Suprapubic skin (tissue), 4 donors: ENCODE measurements around the gene CEP57. TPM values are rescaled to one million over a fixed set of nuclear protein-coding genes. Genes with fewer than 3 reads are reported as not detected.
"Not testable (repeated sequence)": the region's sequence is repeated elsewhere in the genome, so short reads cannot be mapped to it uniquely, and the experiment has no call there.

Experiments used
- DNase-seq, 2 donors: peaks; one replicate each; pipeline ENCODE4 v3.0.0-alpha.2; 2019; ENCODE audit warnings: low spot score in 2 of 2
- H3K27ac ChIP-seq: fragments of 200-600 bp; sonication (generic); one replicate; pipeline ENCODE4 v1.5.1; 2019
- H3K27me3 ChIP-seq: fragments of 200-600 bp; sonication (generic); one replicate; pipeline ENCODE4 v1.5.1; 2019
- H3K36me3 ChIP-seq: fragments of 200-600 bp; sonication (generic); one replicate; pipeline ENCODE4 v1.5.1; 2019
- H3K4me1 ChIP-seq: fragments of 200-600 bp; sonication (generic); one replicate; pipeline ENCODE4 v1.5.1; 2019
- H3K4me3 ChIP-seq: fragments of 200-600 bp; sonication (generic); one replicate; pipeline ENCODE4 v1.5.1; 2019; ENCODE audit warnings: mild to moderate bottlenecking
- H3K9me3 ChIP-seq: fragments of 200-600 bp; sonication (generic); one replicate; pipeline ENCODE4 v1.5.1; 2019
- CTCF ChIP-seq, 2 donors: fragments of 200-600 bp in 1 of 2; fragments of 450-650 bp in 1 of 2; sonication (generic) in 1 of 2; IDR thresholded peaks; one replicate each; pipeline ENCODE4 v1.5.1; 2016 to 2019; ENCODE audit warnings: antibody characterized with exemption in 2 of 2, mild to moderate bottlenecking in 1 of 2, moderate library complexity in 1 of 2
- EP300 ChIP-seq: sonication (generic); formaldehyde crosslinking; IDR thresholded peaks from one replicate; pipeline ENCODE4 v1.6.1; 2017; ENCODE audit warnings: antibody characterized with exemption
- POLR2A ChIP-seq, 2 donors: fragments of 450-650 bp; IDR thresholded peaks; one replicate each; pipeline ENCODE4 v1.6.1; 2017; ENCODE audit warnings: antibody characterized with exemption in 2 of 2, mild to moderate bottlenecking in 2 of 2, moderate library complexity in 2 of 2
- POLR2AphosphoS5 ChIP-seq, 3 donors: sonication (generic); formaldehyde crosslinking; IDR thresholded peaks; one replicate each; pipeline ENCODE4 v1.6.1; 2017; ENCODE audit warnings: antibody characterized with exemption in 3 of 3
- WGBS: methylation state at CpG from one replicate; pipeline ENCODE4 v1.1.5; 2018; 5-methylcytosine and 5-hydroxymethylcytosine counted together
- total RNA-seq, 4 donors: library from RNA; depleted of rRNA; stranded (reverse); fragments of >200 nt; gene quantifications; one replicate each; pipeline ENCODE4 v1.1.0, GENCODE V29; 2016

CEP57 gene
- total RNA-seq, 4 donors from 2014 or later, result 20.7 to 80.9 (median 30.1) TPM

DNA sequence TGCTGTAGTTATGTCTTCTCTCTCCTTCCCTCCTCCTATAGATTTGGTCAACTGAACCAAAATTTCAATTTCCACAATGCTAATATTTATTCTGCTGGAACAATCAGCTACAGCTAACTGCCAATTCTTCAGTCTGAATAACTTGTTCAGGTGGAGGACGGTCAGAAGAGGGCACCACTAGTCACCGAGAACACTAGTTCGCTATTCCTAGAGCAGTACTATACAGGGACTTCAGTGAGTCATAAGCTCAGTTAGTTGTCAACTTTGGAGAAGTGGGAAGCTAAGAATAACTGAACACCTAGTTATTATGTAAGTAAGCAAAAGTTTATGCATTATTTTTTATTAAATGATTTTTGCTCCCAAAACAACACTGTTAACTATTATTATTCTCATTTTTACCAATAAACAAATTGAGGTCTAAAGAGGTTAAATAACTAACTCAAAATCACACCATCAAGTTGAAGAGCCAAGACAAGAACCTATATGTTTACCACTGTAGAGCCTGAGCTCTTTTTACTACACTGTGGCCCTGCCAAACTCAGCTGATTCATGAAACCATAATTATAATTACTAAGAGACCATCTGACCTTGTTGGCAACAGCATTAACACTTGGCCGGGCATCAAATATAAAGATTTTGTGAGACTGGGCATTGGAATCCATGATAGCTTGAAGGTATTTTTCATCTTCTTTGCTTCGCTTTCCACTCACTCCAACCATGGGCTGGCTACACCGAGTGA is 59.0 kb downstream of the CEP57 start:
- no peak for DNase-seq
- TF ChIP-seq CTCF (IDR thresholded peaks at IDR 0.05) (peak in 1 of 2 donors; percentile 26), EP300 (no peak)
- WGBS, result 50% methylated on average over 6 of the region's 6 CpGs
- no peaks in the 10 kb centered on the region for H3K27me3 ChIP-seq
- H3K4me1 ChIP-seq, result peaks cover 5% of the 10 kb centered on the region
- peaks cover 32% of the 10 kb centered on the region for H3K36me3 ChIP-seq
- no peak overlapping the region for H3K27ac ChIP-seq
- no peak overlapping the region for H3K4me3 ChIP-seq
- H3K9me3 ChIP-seq, result no peaks in the 10 kb centered on the region

GRCh38 chr11:95850137-95850536 is 59.8 kb downstream of the CEP57 start:
- no peak for DNase-seq
- H3K4me1 ChIP-seq, result peaks cover 5% of the 10 kb centered on the region
- H3K36me3 ChIP-seq, result peaks cover 32% of the 10 kb centered on the region
- no peaks in the 10 kb centered on the region for H3K27me3 ChIP-seq
- no peaks in the 10 kb centered on the region for H3K9me3 ChIP-seq
- H3K27ac ChIP-seq, result no peak overlapping the region
- no peak overlapping the region for H3K4me3 ChIP-seq
- TF ChIP-seq CTCF (IDR thresholded peaks at IDR 0.05), result no peak
- TF ChIP-seq POLR2A (IDR thresholded peaks at IDR 0.05), result no peak
- TF ChIP-seq EP300, result no peak
- no peak for TF ChIP-seq POLR2AphosphoS5 (IDR thresholded peaks at IDR 0.05)

DNA sequence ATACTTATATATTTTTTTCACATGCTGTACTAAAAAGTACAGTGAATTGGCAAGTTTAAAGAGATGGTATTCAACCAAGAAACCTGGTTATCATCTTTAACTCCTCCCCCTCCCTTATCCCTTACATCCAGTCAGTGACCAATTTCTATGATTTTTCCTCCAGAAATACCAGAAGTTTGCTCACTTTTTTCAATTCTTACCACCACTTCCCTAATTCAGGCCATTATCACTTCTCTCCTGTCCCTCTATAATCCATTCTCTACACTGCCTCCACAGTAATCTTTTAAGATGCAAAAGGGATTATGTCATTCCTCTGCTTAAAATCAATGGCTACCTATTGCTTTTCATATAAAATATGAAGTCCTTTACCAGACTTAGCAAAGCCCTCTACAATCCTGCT is 62.8 kb downstream of the CEP57 start:
- Histone ChIP-seq H3K9me3 (no peaks in the 10 kb centered on the region), H3K4me1 (peaks cover 5% of the 10 kb centered on the region), H3K4me3 (no peak overlapping the region), H3K27me3 (no peaks in the 10 kb centered on the region), H3K27ac (no peak overlapping the region), H3K36me3 (peaks cover 39% of the 10 kb centered on the region)
- DNase-seq, result no peak
- TF ChIP-seq POLR2A (IDR thresholded peaks at IDR 0.05), result no peak
- no peak for TF ChIP-seq EP300
- TF ChIP-seq POLR2AphosphoS5 (IDR thresholded peaks at IDR 0.05), result no peak
- no peak for TF ChIP-seq CTCF (IDR thresholded peaks at IDR 0.05)

GRCh38 chr11:95853862-95854261 is 63.6 kb downstream of the CEP57 start:
- Histone ChIP-seq H3K4me3 (no peak overlapping the region), H3K36me3 (peaks cover 47% of the 10 kb centered on the region), H3K27me3 (no peaks in the 10 kb centered on the region), H3K9me3 (no peaks in the 10 kb centered on the region), H3K27ac (no peak overlapping the region), H3K4me1 (peaks cover 5% of the 10 kb centered on the region)
- no peak for DNase-seq
- 94% methylated on average over 2 of the region's 2 CpGs for WGBS
- TF ChIP-seq CTCF (IDR thresholded peaks at IDR 0.05), result no peak
- TF ChIP-seq POLR2A (IDR thresholded peaks at IDR 0.05), result no peak
- TF ChIP-seq POLR2AphosphoS5 (IDR thresholded peaks at IDR 0.05), result no peak

GRCh38 chr11:95854362-95854761 is 64.1 kb downstream of the CEP57 start:
- not testable (repeated sequence) for H3K9me3 ChIP-seq, H3K27me3 ChIP-seq, H3K4me3 ChIP-seq, DNase-seq, H3K27ac ChIP-seq, H3K4me1 ChIP-seq
- peaks cover 52% of the 10 kb centered on the region for H3K36me3 ChIP-seq
- 94% methylated on average over 5 of the region's 5 CpGs for WGBS

DNA sequence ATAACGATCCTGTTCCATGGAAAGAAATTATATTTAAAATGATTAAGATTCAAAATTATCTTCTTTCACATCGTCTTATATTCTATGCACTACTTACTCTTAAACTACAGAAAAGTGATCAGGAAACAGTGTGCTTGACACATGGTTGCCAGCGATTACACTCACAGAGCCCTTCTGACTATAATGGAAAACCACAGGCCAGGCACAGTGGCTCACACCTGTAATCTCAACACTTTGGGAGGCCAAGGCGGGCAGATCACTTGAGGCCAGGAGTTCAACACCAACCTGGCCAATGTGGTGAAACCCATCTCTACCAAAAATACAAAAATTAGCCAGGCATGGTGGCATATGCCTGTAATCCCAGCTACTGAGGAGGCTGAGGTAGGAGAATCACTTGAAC is 69.7 kb downstream of the CEP57 start:
- 92% methylated on average over 4 of the region's 4 CpGs for WGBS
- not testable (repeated sequence) for H3K9me3 ChIP-seq, H3K4me1 ChIP-seq, H3K4me3 ChIP-seq, H3K27ac ChIP-seq, H3K27me3 ChIP-seq, DNase-seq
- peaks cover 63% of the 10 kb centered on the region for H3K36me3 ChIP-seq
